Neuronal stem cell (in vitro differentiated cells): ENCODE measurements around the gene HERC2.
"Not testable (repeated sequence)": the region's sequence is repeated elsewhere in the genome, so short reads cannot be mapped to it uniquely, and the experiment has no call there.

ENCODE experiments used
- DNase-seq: peaks from one replicate; pipeline ENCODE4 v3.0.0-alpha.2; 2013; ENCODE audit warnings: low spot score
- H2AFZ ChIP-seq: one replicate; pipeline ENCODE4 v1.6.1; 2013; ENCODE audit warnings: mild to moderate bottlenecking, low read length, inconsistent platforms
- H2AK5ac ChIP-seq: 2 replicates; pipeline ENCODE4 v1.6.1; 2013; ENCODE audit warnings: low read depth, mild to moderate bottlenecking, inconsistent platforms, low read length, moderate library complexity, mixed read lengths
- H2BK120ac ChIP-seq: 2 replicates; pipeline ENCODE4 v1.6.1; 2013; ENCODE audit warnings: low read depth, mild to moderate bottlenecking, inconsistent platforms, low read length, moderate library complexity, mixed read lengths
- H2BK12ac ChIP-seq: one replicate; pipeline ENCODE4 v1.6.1; 2013; ENCODE audit warnings: low read length, inconsistent platforms
- H2BK15ac ChIP-seq: 2 replicates; pipeline ENCODE4 v1.6.1; 2013; ENCODE audit warnings: mild to moderate bottlenecking, low read length, inconsistent platforms, mixed read lengths
- H2BK5ac ChIP-seq: one replicate; pipeline ENCODE4 v1.6.1; 2013; ENCODE audit warnings: inconsistent platforms, mild to moderate bottlenecking, low read length, moderate library complexity
- H3K14ac ChIP-seq: one replicate; pipeline ENCODE4 v1.6.1; 2013; ENCODE audit warnings: low read length, inconsistent platforms
- H3K18ac ChIP-seq: 2 replicates; pipeline ENCODE4 v1.6.1; 2013; ENCODE audit warnings: low read length, inconsistent platforms
- H3K23ac ChIP-seq: 2 replicates; pipeline ENCODE4 v1.6.1; 2013; ENCODE audit warnings: low read depth, mild to moderate bottlenecking, mixed read lengths, low read length, inconsistent platforms; ENCODE audit not compliant: poor library complexity
- H3K27ac ChIP-seq: replicated peaks from 3 replicates; pipeline ENCODE4 v1.5.1; 2013; ENCODE audit warnings: low read length, inconsistent platforms
- H3K27me3 ChIP-seq, 3 experiments: 2 replicates each; pipeline ENCODE4 v1.6.1; 2013; ENCODE audit warnings: low read length in 3 of 3, mild to moderate bottlenecking in 2 of 3, inconsistent platforms in 1 of 3, low read depth in 1 of 3, mixed read lengths in 1 of 3, moderate library complexity in 1 of 3; ENCODE audit not compliant: control insufficient read depth in 3 of 3, insufficient read depth in 3 of 3
- H3K36me3 ChIP-seq, 2 donors: replicated peaks in 1 of 2; 2 replicates each; pipeline ENCODE4 v1.6.1; 2013; ENCODE audit warnings: low read length in 2 of 2; ENCODE audit not compliant: control insufficient read depth in 2 of 2, insufficient read depth in 2 of 2
- H3K4ac ChIP-seq: 2 replicates; pipeline ENCODE4 v1.6.1; 2013; ENCODE audit warnings: inconsistent platforms, mild to moderate bottlenecking, low read length, moderate library complexity
- H3K4me1 ChIP-seq, 2 donors: 1 replicate in 1 of 2; 2 replicates in 1 of 2; pipeline ENCODE4 v1.6.1; 2013; ENCODE audit warnings: low read length in 2 of 2, low read depth in 1 of 2; ENCODE audit not compliant: control insufficient read depth in 2 of 2, insufficient read depth in 1 of 2
- H3K4me2 ChIP-seq: one replicate; pipeline ENCODE4 v1.6.1; 2013; ENCODE audit warnings: mild to moderate bottlenecking, low read length, inconsistent platforms; ENCODE audit not compliant: insufficient read depth, poor library complexity, severe bottlenecking
- H3K4me3 ChIP-seq, 2 donors: 2 replicates each; pipeline ENCODE4 v1.5.1; 2013; ENCODE audit warnings: low read length in 2 of 2, mild to moderate bottlenecking in 2 of 2, inconsistent platforms in 1 of 2, moderate library complexity in 1 of 2
- H3K79me1 ChIP-seq: one replicate; pipeline ENCODE4 v1.6.1; 2013; ENCODE audit warnings: low read depth, mild to moderate bottlenecking, inconsistent platforms, low read length, moderate library complexity
- H3K9ac ChIP-seq: one replicate; pipeline ENCODE4 v1.6.1; 2013; ENCODE audit warnings: mild to moderate bottlenecking, low read depth, low read length, inconsistent platforms; ENCODE audit not compliant: poor library complexity
- H3K9me3 ChIP-seq, 2 donors: replicated peaks in 1 of 2; 2 replicates each; pipeline versions ENCODE3 to v1.6.1; 2013; ENCODE audit warnings: low read length in 2 of 2, mild to moderate bottlenecking in 2 of 2, inconsistent platforms in 1 of 2, low read depth in 1 of 2, mixed read lengths in 1 of 2, moderate library complexity in 1 of 2; ENCODE audit not compliant: control insufficient read depth in 2 of 2, insufficient read depth in 1 of 2
- H4K8ac ChIP-seq: one replicate; pipeline ENCODE4 v1.6.1; 2013; ENCODE audit warnings: low read depth, mild to moderate bottlenecking, inconsistent platforms, low read length, moderate library complexity
- H4K91ac ChIP-seq: one replicate; pipeline ENCODE4 v1.6.1; 2013; ENCODE audit warnings: low read length, low read depth, mild to moderate bottlenecking, inconsistent platforms; ENCODE audit not compliant: poor library complexity
- WGBS, 2 donors: extraction: QIAGEN DNeasy Blood & Tissue Kit; methylation state at CpG; one replicate each; pipeline ENCODE4 v1.1.7; 2013; ENCODE audit warnings: missing lambda C conversion rate in 2 of 2, mixed read lengths in 1 of 2; ENCODE audit not compliant: insufficient read length in 2 of 2, insufficient replicate concordance in 1 of 2; ENCODE audit errors: extremely low coverage in 2 of 2; 5-methylcytosine and 5-hydroxymethylcytosine counted together

Gene HERC2

DNA sequence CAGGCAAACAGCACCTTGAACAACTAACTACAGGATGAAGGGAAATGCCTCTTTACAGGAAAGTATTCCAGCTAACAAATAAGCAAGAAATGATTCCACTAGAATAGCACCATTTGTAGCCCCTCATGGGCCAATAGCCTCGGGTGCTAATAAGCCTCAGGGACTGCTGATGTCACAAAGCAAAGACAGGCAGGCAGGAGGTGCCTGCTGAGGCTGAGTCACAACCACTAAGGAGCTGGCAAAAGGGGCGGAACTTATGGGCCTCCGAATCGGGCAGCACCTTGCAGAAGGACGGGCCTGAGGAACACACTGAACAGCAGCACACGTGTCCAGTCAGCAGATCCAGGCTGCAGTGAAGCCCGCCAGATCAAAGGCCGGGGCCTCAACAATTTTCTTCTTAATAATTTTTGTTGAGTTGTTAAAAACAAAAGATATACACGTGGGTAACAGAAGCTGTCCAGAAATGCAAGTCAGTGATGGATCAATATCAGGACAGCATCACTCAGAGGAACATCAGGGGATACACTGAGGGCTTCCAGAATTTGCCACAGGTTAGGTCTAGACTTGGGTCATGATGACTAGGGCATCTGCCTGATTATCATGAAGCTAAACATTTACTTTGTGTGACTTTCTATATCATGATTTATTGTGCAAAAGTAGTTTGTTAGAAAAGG, 170.0 kb downstream of the HERC2 start:
- not testable (repeated sequence) for H2AFZ ChIP-seq, H2AK5ac ChIP-seq, H3K18ac ChIP-seq, H3K14ac ChIP-seq, H3K4me3 ChIP-seq, H3K27ac ChIP-seq, H3K79me1 ChIP-seq, H3K4ac ChIP-seq, H2BK12ac ChIP-seq, H3K9me3 ChIP-seq, H3K4me2 ChIP-seq, H4K8ac ChIP-seq, H3K23ac ChIP-seq, H3K27me3 ChIP-seq, H2BK15ac ChIP-seq, H4K91ac ChIP-seq, DNase-seq, H3K4me1 ChIP-seq, H3K9ac ChIP-seq, H2BK120ac ChIP-seq, H2BK5ac ChIP-seq
- WGBS, 2 donors, result no CpG with 5 or more reads among the region's 9 CpGs
- peaks cover 0 to 46% of the 10 kb centered on the region in 2 donors for H3K36me3 ChIP-seq

DNA sequence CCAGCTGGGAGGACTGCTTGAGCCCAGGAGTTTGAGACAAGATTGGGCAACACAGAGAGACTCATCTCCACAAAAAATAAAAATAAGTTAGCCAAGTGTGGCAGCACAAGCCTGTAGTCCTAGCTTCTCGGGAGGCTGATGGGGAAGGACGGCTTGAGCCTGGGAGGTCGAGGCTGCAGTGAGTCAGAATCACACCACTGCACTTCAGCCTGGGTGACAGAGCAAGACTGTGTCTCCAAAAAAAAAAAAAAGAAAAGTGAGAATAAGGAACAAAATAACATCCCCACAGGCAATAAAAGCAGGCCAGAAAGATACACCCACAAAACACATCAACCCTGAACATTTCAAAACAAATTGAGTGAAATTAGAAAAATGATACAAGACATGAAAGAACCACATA, 174.2 kb downstream of the HERC2 start:
- H4K91ac ChIP-seq, result no peak overlapping the region
- H3K23ac ChIP-seq, result no peak overlapping the region
- H3K14ac ChIP-seq, result no peak overlapping the region
- no peaks in the 10 kb centered on the region for H3K27me3 ChIP-seq
- H4K8ac ChIP-seq, result no peak overlapping the region
- no peak overlapping the region for H3K4me3 ChIP-seq
- no peak overlapping the region for H3K18ac ChIP-seq
- H2AK5ac ChIP-seq, result no peak overlapping the region
- no peak overlapping the region for H2BK15ac ChIP-seq
- H2BK12ac ChIP-seq, result no peak overlapping the region
- WGBS, 2 donors, result no CpG with 5 or more reads among the region's 3 CpGs
- H3K79me1 ChIP-seq, result no peaks in the 10 kb centered on the region
- H2AFZ ChIP-seq, result no peak overlapping the region
- no peaks in the 10 kb centered on the region for H3K4me1 ChIP-seq
- H2BK5ac ChIP-seq, result no peak overlapping the region
- H3K36me3 ChIP-seq, result peaks cover 21 to 69% of the 10 kb centered on the region in 2 donors
- H3K27ac ChIP-seq, result no peak overlapping the region
- H2BK120ac ChIP-seq, result no peak overlapping the region
- no peak overlapping the region for H3K4me2 ChIP-seq
- H3K4ac ChIP-seq, result no peak overlapping the region
- peaks cover 0 to 6% of the 10 kb centered on the region in 2 donors for H3K9me3 ChIP-seq
- H3K9ac ChIP-seq, result no peak overlapping the region
- DNase-seq, result no peak

DNA sequence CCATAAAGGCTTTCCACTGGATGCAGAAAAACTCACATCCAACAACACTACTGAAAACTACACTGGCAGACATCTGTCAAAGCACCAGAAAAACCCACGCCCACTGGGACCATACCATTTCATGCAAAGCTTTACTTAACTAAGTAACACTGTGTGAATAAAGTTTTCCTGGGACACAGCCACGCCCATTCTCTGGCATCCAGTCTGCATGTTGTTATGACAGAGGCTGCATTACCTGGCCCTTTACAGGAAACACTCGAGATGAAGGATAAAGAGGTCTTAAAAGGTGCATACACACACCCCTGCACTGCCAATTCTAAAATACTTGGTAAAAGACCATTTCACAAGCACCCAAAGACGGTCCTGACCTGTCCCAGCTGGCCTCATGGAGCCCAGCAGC, 176.6 kb downstream of the HERC2 start:
- H3K9ac ChIP-seq, result not testable (repeated sequence)
- no CpG with 5 or more reads among the region's 4 CpGs for WGBS, 2 donors

GRCh38 chr15:28140062-28140461, 181.9 kb downstream of the HERC2 start:
- no peak overlapping the region for H3K4ac ChIP-seq
- no peak overlapping the region for H2AK5ac ChIP-seq
- H3K18ac ChIP-seq, result no peak overlapping the region
- H3K79me1 ChIP-seq, result no peaks in the 10 kb centered on the region
- H3K9me3 ChIP-seq, result no peaks in the 10 kb centered on the region
- H4K8ac ChIP-seq, result no peak overlapping the region
- no peak overlapping the region for H2AFZ ChIP-seq
- H2BK12ac ChIP-seq, result no peak overlapping the region
- H2BK15ac ChIP-seq, result no peak overlapping the region
- no peaks in the 10 kb centered on the region for H3K27me3 ChIP-seq
- no peak overlapping the region for H3K9ac ChIP-seq
- WGBS, 2 donors, result no CpG with 5 or more reads among the region's 6 CpGs
- no peak overlapping the region for H3K14ac ChIP-seq
- H2BK5ac ChIP-seq, result no peak overlapping the region
- H3K4me3 ChIP-seq, result no peak overlapping the region
- no peak overlapping the region for H2BK120ac ChIP-seq
- no peak overlapping the region for H3K27ac ChIP-seq
- H3K4me2 ChIP-seq, result no peak overlapping the region
- peaks cover 11 to 78% of the 10 kb centered on the region in 2 donors for H3K36me3 ChIP-seq
- DNase-seq, result no peak
- H3K23ac ChIP-seq, result no peak overlapping the region
- H3K4me1 ChIP-seq, result no peaks in the 10 kb centered on the region
- H4K91ac ChIP-seq, result no peak overlapping the region

More for the DNA sequence above, 176.6 kb downstream of the HERC2 start:
- not testable (repeated sequence) for H2BK15ac ChIP-seq, DNase-seq, H4K91ac ChIP-seq, H2BK12ac ChIP-seq, H3K23ac ChIP-seq, H3K4me2 ChIP-seq, H3K4ac ChIP-seq, H3K27me3 ChIP-seq, H4K8ac ChIP-seq, H2BK120ac ChIP-seq, H3K18ac ChIP-seq, H3K14ac ChIP-seq, H3K4me3 ChIP-seq, H3K4me1 ChIP-seq, H3K79me1 ChIP-seq, H2AFZ ChIP-seq, H2AK5ac ChIP-seq, H2BK5ac ChIP-seq, H3K27ac ChIP-seq, H3K9me3 ChIP-seq
- peaks cover 21 to 65% of the 10 kb centered on the region in 2 donors for H3K36me3 ChIP-seq
